WTC11 (cell line): ENCODE data around the gene MEIG1. TPM values are rescaled to one million over a fixed set of nuclear protein-coding genes. Genes with fewer than 3 reads are reported as not detected.

Source experiments
- ATAC-seq: fragments of 200-7000 bp; cut with Tn5 transposase; 2 replicates; pipeline ENCODE4 v1.10.0; 2021; ENCODE audit warnings: mild to moderate bottlenecking, moderate library complexity
- CTCF ChIA-PET: fragments of 300-600 bp; sonication (Branson Sonifier 250); formaldehyde crosslinking; loops from one replicate; lab custom pipeline; 2021; ENCODE audit warnings: antibody characterized with exemption; lab: Charles Lee
- POLR2A ChIA-PET: fragments of 350-600 bp; sonication (Branson Sonifier 250); formaldehyde crosslinking; loops from one replicate; lab custom pipeline; 2021; ENCODE audit warnings: antibody characterized with exemption; lab: Charles Lee
- DNase-seq: peaks from one replicate; pipeline ENCODE4 v3.0.0; 2021; ENCODE audit warnings: low spot score
- H3K27ac Mint-ChIP-seq: 2 replicates; pipeline ENCODE4 v1.8.0; 2021; ENCODE audit warnings: mixed read lengths
- H3K27me3 Mint-ChIP-seq: 2 replicates; pipeline ENCODE4 v1.8.0; 2021; ENCODE audit warnings: low read depth, mild to moderate bottlenecking, moderate library complexity, mixed read lengths
- H3K36me3 Mint-ChIP-seq: 2 replicates; pipeline ENCODE4 v1.8.0; 2021; ENCODE audit warnings: mixed read lengths
- H3K4me1 Mint-ChIP-seq: 2 replicates; pipeline ENCODE4 v1.8.0; 2022; ENCODE audit warnings: mixed read lengths
- H3K4me3 Mint-ChIP-seq: 2 replicates; pipeline ENCODE4 v1.8.0; 2021; ENCODE audit warnings: mild to moderate bottlenecking, moderate library complexity, mixed read lengths
- H3K9me3 Mint-ChIP-seq: 2 replicates; pipeline ENCODE4 v1.8.0; 2021; ENCODE audit warnings: mixed read lengths
- AR ChIP-seq: fragments of 250-450 bp; sonication (Bioruptor Pico); IDR thresholded peaks from 2 replicates; pipeline ENCODE4 v1.9.0; 2021; ENCODE audit warnings: mild to moderate bottlenecking
- CBFB ChIP-seq: sonication (generic); formaldehyde crosslinking; IDR thresholded peaks from 2 replicates; pipeline ENCODE4 v1.8.1; 2022; ENCODE audit warnings: mild to moderate bottlenecking, low read depth, missing genetic modification reagents
- CREM ChIP-seq: sonication (generic); formaldehyde crosslinking; IDR thresholded peaks from 2 replicates; pipeline ENCODE4 v1.8.1; 2022; ENCODE audit warnings: mild to moderate bottlenecking, missing genetic modification reagents, moderate library complexity
- E2F4 ChIP-seq: sonication (generic); formaldehyde crosslinking; IDR thresholded peaks from 2 replicates; pipeline ENCODE4 v1.8.1; 2022; ENCODE audit warnings: low read depth, mild to moderate bottlenecking, moderate library complexity, missing genetic modification reagents, borderline replicate concordance
- ERG ChIP-seq: fragments of 250-450 bp; sonication (Bioruptor Pico); IDR thresholded peaks from 2 replicates; pipeline ENCODE4 v1.8.0; 2021; ENCODE audit warnings: mild to moderate bottlenecking
- FOXP1 ChIP-seq: sonication (generic); formaldehyde crosslinking; IDR thresholded peaks from 2 replicates; pipeline ENCODE4 v1.8.0; 2022; ENCODE audit warnings: missing genetic modification reagents, mild to moderate bottlenecking, moderate library complexity, borderline replicate concordance
- HMGXB4 ChIP-seq: sonication (generic); formaldehyde crosslinking; IDR thresholded peaks from 2 replicates; pipeline ENCODE4 v1.8.1; 2023; ENCODE audit warnings: mild to moderate bottlenecking, moderate library complexity, missing genetic modification reagents
- IRF1 ChIP-seq: sonication (generic); formaldehyde crosslinking; IDR thresholded peaks from 2 replicates; pipeline ENCODE4 v1.8.0; 2023; ENCODE audit warnings: missing genetic modification reagents
- IRF2 ChIP-seq: sonication (generic); formaldehyde crosslinking; IDR thresholded peaks from 2 replicates; pipeline ENCODE4 v1.8.0; 2022; ENCODE audit warnings: low read depth, missing genetic modification reagents, borderline replicate concordance
- NFATC4 ChIP-seq: fragments of 250-450 bp; sonication (Bioruptor Pico); IDR thresholded peaks from 2 replicates; pipeline ENCODE4 v1.9.0; 2021; ENCODE audit warnings: mild to moderate bottlenecking
- OVOL2 ChIP-seq: fragments of 250-450 bp; sonication (Bioruptor Pico); IDR thresholded peaks from 2 replicates; pipeline ENCODE4 v1.9.0; 2021; ENCODE audit warnings: mild to moderate bottlenecking, borderline replicate concordance
- SOX15 ChIP-seq: fragments of 250-450 bp; sonication (Bioruptor Pico); IDR thresholded peaks from 2 replicates; pipeline ENCODE4 v1.9.0; 2021; ENCODE audit warnings: mild to moderate bottlenecking
- TEAD4 ChIP-seq: sonication (generic); formaldehyde crosslinking; IDR thresholded peaks from 2 replicates; pipeline ENCODE4 v1.8.0; 2022; ENCODE audit warnings: mild to moderate bottlenecking, missing genetic modification reagents
- USF2 ChIP-seq: sonication (generic); formaldehyde crosslinking; IDR thresholded peaks from 2 replicates; pipeline ENCODE4 v1.8.1; 2023; ENCODE audit warnings: mild to moderate bottlenecking, missing genetic modification reagents, moderate library complexity
- ZBTB21 ChIP-seq: sonication (generic); formaldehyde crosslinking; IDR thresholded peaks from 2 replicates; pipeline ENCODE4 v1.8.1; 2023; ENCODE audit warnings: mild to moderate bottlenecking, missing genetic modification reagents, borderline replicate concordance
- ZBTB43 ChIP-seq: sonication (generic); formaldehyde crosslinking; IDR thresholded peaks from 2 replicates; pipeline ENCODE4 v1.8.1; 2023; ENCODE audit warnings: mild to moderate bottlenecking, missing genetic modification reagents
- ZMAT4 ChIP-seq: fragments of 250-450 bp; sonication (Bioruptor Pico); IDR thresholded peaks from 2 replicates; pipeline ENCODE4 v1.9.0; 2021; ENCODE audit warnings: mild to moderate bottlenecking
- ZNF232 ChIP-seq: sonication (generic); formaldehyde crosslinking; IDR thresholded peaks from 2 replicates; pipeline ENCODE4 v1.8.0; 2022; ENCODE audit warnings: mild to moderate bottlenecking, missing genetic modification reagents
- ZNF317 ChIP-seq: sonication (generic); formaldehyde crosslinking; IDR thresholded peaks from 2 replicates; pipeline ENCODE4 v1.8.1; 2023; ENCODE audit warnings: low read depth, mild to moderate bottlenecking, moderate library complexity, missing genetic modification reagents, borderline replicate concordance
- ZSCAN18 ChIP-seq: fragments of 250-450 bp; sonication (Bioruptor Pico); IDR thresholded peaks from 2 replicates; pipeline ENCODE4 v2.1.2; 2022; ENCODE audit warnings: mild to moderate bottlenecking, moderate library complexity
- total RNA-seq: library from RNA; stranded (reverse); gene quantifications from 3 replicates; pipeline ENCODE4 v1.2.3, GENCODE V29; 2021

MEIG1 gene
- total RNA-seq, 1 experiment from 2014 or later: not detected

GRCh38 chr10:14910953-14911352 lies 48.2 kb upstream of the MEIG1 start:
- DNase-seq (no peak), ATAC-seq (no peak)
- Mint-ChIP-seq H3K4me1 (peaks cover 2% of the 10 kb centered on the region; the same call in 1 of the 2 replicates), H3K4me3 (no peak overlapping the region), H3K27me3 (no peaks in the 10 kb centered on the region), H3K9me3 (peaks cover 53% of the 10 kb centered on the region), H3K27ac (no peak overlapping the region), H3K36me3 (peaks cover 94% of the 10 kb centered on the region)
- no peak for TF ChIP-seq USF2 (CRISPR knock-in tag)
- POLR2A ChIA-PET: no interaction called here
- CTCF ChIA-PET: no interaction called here

- Mint-ChIP-seq H3K27ac (no peak overlapping the region), H3K36me3 (peaks cover 94% of the 10 kb centered on the region), H3K27me3 (no peaks in the 10 kb centered on the region), H3K4me3 (no peak overlapping the region), H3K4me1 (peaks cover 2% of the 10 kb centered on the region; the same call in 1 of the 2 replicates), H3K9me3 (peaks cover 62% of the 10 kb centered on the region)
- ChIA-PET POLR2A (interaction anchor here (1.5 kb wide), 1 partner anchor 34 kb away, joined by 4 read pairs; no protein-coding TSS in a partner anchor), CTCF (no interaction called here)
- TF ChIP-seq ERG: no peak
- no peak for TF ChIP-seq CREM (CRISPR knock-in tag)
- no peak for TF ChIP-seq IRF2 (CRISPR knock-in tag)
- no peak for TF ChIP-seq SOX15
- TF ChIP-seq CBFB: no peak
- no peak for TF ChIP-seq HMGXB4 (CRISPR knock-in tag)
- TF ChIP-seq ZNF232 (CRISPR knock-in tag): no peak
- no peak for TF ChIP-seq ZSCAN18
- TF ChIP-seq ZNF317 (CRISPR knock-in tag): no peak
- TF ChIP-seq NFATC4 (CRISPR knock-in tag): no peak
- TF ChIP-seq OVOL2 (CRISPR knock-in tag): no peak
- ATAC-seq (no peak), DNase-seq (no peak)
Measured at GRCh38 chr10:14911801-14912200, 47.4 kb upstream of the MEIG1 start.

GRCh38 chr10:14916600-14916999 lies 42.6 kb upstream of the MEIG1 start:
- CTCF ChIA-PET: no interaction called here
- H3K27ac Mint-ChIP-seq: no peak overlapping the region
- H3K36me3 Mint-ChIP-seq: peaks cover 84% of the 10 kb centered on the region
- ATAC-seq (no peak), DNase-seq (no peak)
- POLR2A ChIA-PET: no interaction called here
- peaks cover 59% of the 10 kb centered on the region for H3K9me3 Mint-ChIP-seq
- H3K27me3 Mint-ChIP-seq: no peaks in the 10 kb centered on the region
- peaks cover under 1% of the 10 kb centered on the region; the same call in 1 of the 2 replicates for H3K4me1 Mint-ChIP-seq
- H3K4me3 Mint-ChIP-seq: no peak overlapping the region
- TF ChIP-seq IRF1 (CRISPR knock-in tag) (no peak), ZMAT4 (CRISPR knock-in tag) (no peak), ZBTB43 (no peak), TEAD4 (no peak), FOXP1 (CRISPR knock-in tag) (no peak), E2F4 (CRISPR knock-in tag) (no peak), AR (CRISPR knock-in tag) (no peak), ZBTB21 (CRISPR knock-in tag) (no peak)
